ENCODE measurements around the gene EFNA2. TPM values are rescaled to one million over a fixed set of nuclear protein-coding genes. Genes with fewer than 3 reads are reported as not detected.
A peak's percentile ranks its signal among the peaks of the same experiment; 100 is the strongest.

EFNA2 gene
- total RNA-seq, 1 experiment from 2014 or later = not detected

- Histone ChIP-seq H3K4me2 (ENCODE audit: low read length) (peak overlapping the region; percentile 99), H3F3A (ENCODE audit: low read length, unreplicated experiment) (peaks cover 14% of the 10 kb centered on the region), H3K79me2 (ENCODE audit: low read length) (peaks cover 12% of the 10 kb centered on the region), H3K4me3 (ENCODE audit: low read length) (peak overlapping the region; percentile 86), H2AFZ (ENCODE audit: low read length) (peak overlapping the region; percentile 60), H4K20me1 (ENCODE audit: low read length) (no peaks in the 10 kb centered on the region), H3K9me3 (ENCODE audit: low read length) (no peaks in the 10 kb centered on the region), H3K9me2 (replicated peaks; ENCODE audit: low read length) (no peaks in the 10 kb centered on the region), H3K27ac (ENCODE audit: low read length) (peak overlapping the region; percentile 92), H3K9ac (ENCODE audit: low read length) (peak overlapping the region; percentile 94), H3K27me3 (ENCODE audit: low read length) (no peaks in the 10 kb centered on the region), H3K4me1 (ENCODE audit: insufficient read depth, low read length) (peaks cover 49% of the 10 kb centered on the region), H3K36me3 (ENCODE audit: low read depth, low read length) (peaks cover 10% of the 10 kb centered on the region; the same call in 1 of the 2 replicates)
- intact Hi-C loops (cut with micrococcal nuclease) = no loop called here
- no TSS peak for BruUV-seq (replicated peaks)
- DNase-seq (peak; percentile 94), ATAC-seq (peak; percentile 52)
- TF ChIP-seq CTCF (conservative IDR thresholded peaks at IDR 0.05; ENCODE audit: low read depth, low read length) (no peak), EZH2phosphoT487 (IDR thresholded peaks at IDR 0.05; ENCODE audit: borderline replicate concordance, low read length) (no peak), EZH2 (IDR thresholded peaks at IDR 0.05; ENCODE audit: low read length, unreplicated experiment) (no peak)
- ChIA-PET CTCF (no interaction called here), POLR2A (ENCODE audit: unreplicated experiment) (no interaction called here)
These were observed 24.7 kb upstream of the EFNA2 start for GRCh38 chr19:1260749-1261537.

- peak overlapping the region; percentile 99 for H3K4me2 ChIP-seq (ENCODE audit: low read length)
- CTCF ChIA-PET = no interaction called here
- H3K9me3 ChIP-seq (ENCODE audit: low read length) = no peaks in the 10 kb centered on the region
- POLR2A ChIA-PET (ENCODE audit: unreplicated experiment) = no interaction called here
- peak overlapping the region; percentile 92 for H3K27ac ChIP-seq (ENCODE audit: low read length)
- no peaks in the 10 kb centered on the region for H3K9me2 ChIP-seq (replicated peaks; ENCODE audit: low read length)
- TF ChIP-seq EZH2 (IDR thresholded peaks at IDR 0.05; ENCODE audit: low read length, unreplicated experiment) = no peak
- TF ChIP-seq CTCF (conservative IDR thresholded peaks at IDR 0.05; ENCODE audit: low read depth, low read length) = peak; percentile 19; the same call in 1 of the 2 replicates
- TF ChIP-seq EZH2phosphoT487 (IDR thresholded peaks at IDR 0.05; ENCODE audit: borderline replicate concordance, low read length) = no peak
- peak overlapping the region; percentile 94 for H3K9ac ChIP-seq (ENCODE audit: low read length)
- ATAC-seq (no peak), DNase-seq (no peak)
- peak overlapping the region; percentile 60 for H2AFZ ChIP-seq (ENCODE audit: low read length)
- H3F3A ChIP-seq (ENCODE audit: low read length, unreplicated experiment) = peaks cover 14% of the 10 kb centered on the region
- H3K36me3 ChIP-seq (ENCODE audit: low read depth, low read length) = peaks cover 7% of the 10 kb centered on the region; the same call in 1 of the 2 replicates
- no peaks in the 10 kb centered on the region for H4K20me1 ChIP-seq (ENCODE audit: low read length)
- H3K79me2 ChIP-seq (ENCODE audit: low read length) = peaks cover 12% of the 10 kb centered on the region
- H3K4me3 ChIP-seq (ENCODE audit: low read length) = peak overlapping the region; percentile 86
- TSS peak; percentile 56 for BruUV-seq (replicated peaks)
- intact Hi-C loops (cut with micrococcal nuclease) = no loop called here
- no peaks in the 10 kb centered on the region for H3K27me3 ChIP-seq (ENCODE audit: low read length)
- H3K4me1 ChIP-seq (ENCODE audit: insufficient read depth, low read length) = peaks cover 53% of the 10 kb centered on the region
These were observed 24.2 kb upstream of the EFNA2 start for GRCh38 chr19:1261538-1261797.

All from PC-3 (cell line).